Activated CD8-positive, alpha-beta T cell treated with anti-CD3 and anti-CD28 coated beads, Interleukin-2, amount 10 ng/mL, durations not matched to agents 7 days and 5 days (primary cell): Measurements from ENCODE around the gene LRRIQ1. TPM values are rescaled to one million over a fixed set of nuclear protein-coding genes. Genes with fewer than 3 reads are reported as not detected.

Experiments
- ATAC-seq: fragments of 150-1000 bp; cut with Tn5 transposase; one replicate; pipeline ENCODE4 v1.10.0; 2021; ENCODE audit warnings: moderate library complexity
- CTCF ChIA-PET: fragments of 350-600 bp; sonication (Branson Sonifier 250); formaldehyde crosslinking; loops from one replicate; lab custom pipeline; 2021; ENCODE audit warnings: antibody characterized with exemption; lab: Charles Lee
- POLR2A ChIA-PET: fragments of 350-600 bp; sonication (Branson Sonifier 250); formaldehyde crosslinking; loops from one replicate; lab custom pipeline; 2021; ENCODE audit warnings: antibody characterized with exemption; lab: Charles Lee
- DNase-seq: peaks from one replicate; pipeline ENCODE4 v3.0.0-alpha.2; 2020
- H3K27ac Mint-ChIP-seq: one replicate; pipeline ENCODE4 v1.8.0; 2021; ENCODE audit warnings: mild to moderate bottlenecking, mixed read lengths
- H3K27me3 Mint-ChIP-seq: one replicate; pipeline ENCODE4 v1.8.0; 2021; ENCODE audit warnings: low read depth, mixed read lengths
- H3K36me3 Mint-ChIP-seq: one replicate; pipeline ENCODE4 v1.8.0; 2021; ENCODE audit warnings: low read depth, mixed read lengths
- H3K4me1 Mint-ChIP-seq: one replicate; pipeline ENCODE4 v1.8.0; 2021; ENCODE audit warnings: low read depth, mixed read lengths
- H3K4me3 Mint-ChIP-seq: one replicate; pipeline ENCODE4 v1.8.0; 2021; ENCODE audit warnings: mild to moderate bottlenecking, mixed read lengths
- H3K9me3 Mint-ChIP-seq: one replicate; pipeline ENCODE4 v1.8.0; 2022; ENCODE audit warnings: mixed read lengths; ENCODE audit not compliant: insufficient read depth
- total RNA-seq, 2 experiments: library from RNA; stranded (reverse); gene quantifications; one replicate each; pipeline ENCODE4 v1.2.3, GENCODE V29; 2021

LRRIQ1 gene
- total RNA-seq, 2 experiments from 2014 or later, result not detected

GRCh38 chr12:85277900-85278597 is 241.9 kb downstream of the LRRIQ1 start:
- ATAC-seq (no peak), DNase-seq (no peak)
- Mint-ChIP-seq H3K27ac (no peak overlapping the region), H3K4me1 (no peaks in the 10 kb centered on the region), H3K36me3 (peaks cover 1% of the 10 kb centered on the region), H3K4me3 (no peak overlapping the region), H3K27me3 (peaks cover 57% of the 10 kb centered on the region), H3K9me3 (no peaks in the 10 kb centered on the region)
- ChIA-PET POLR2A (no interaction called here), CTCF (no interaction called here)

GRCh38 chr12:85278598-85279448 is 242.7 kb downstream of the LRRIQ1 start:
- no peaks in the 10 kb centered on the region for H3K4me1 Mint-ChIP-seq
- H3K4me3 Mint-ChIP-seq, result no peak overlapping the region
- ATAC-seq, result no peak
- CTCF ChIA-PET, result no interaction called here
- peaks cover 1% of the 10 kb centered on the region for H3K36me3 Mint-ChIP-seq
- H3K27me3 Mint-ChIP-seq, result peaks cover 50% of the 10 kb centered on the region
- DNase-seq, result no peak
- no peaks in the 10 kb centered on the region for H3K9me3 Mint-ChIP-seq
- H3K27ac Mint-ChIP-seq, result no peak overlapping the region
- POLR2A ChIA-PET, result no interaction called here

- no peaks in the 10 kb centered on the region for H3K4me1 Mint-ChIP-seq
- H3K4me3 Mint-ChIP-seq, result no peak overlapping the region
- ChIA-PET POLR2A (no interaction called here), CTCF (no interaction called here)
- no peak for ATAC-seq
- no peak overlapping the region for H3K27ac Mint-ChIP-seq
- no peak for DNase-seq
- no peaks in the 10 kb centered on the region for H3K9me3 Mint-ChIP-seq
- H3K36me3 Mint-ChIP-seq, result peaks cover 1% of the 10 kb centered on the region
- peaks cover 45% of the 10 kb centered on the region for H3K27me3 Mint-ChIP-seq
These were observed 243.5 kb downstream of the LRRIQ1 start for GRCh38 chr12:85279449-85280164.

DNA sequence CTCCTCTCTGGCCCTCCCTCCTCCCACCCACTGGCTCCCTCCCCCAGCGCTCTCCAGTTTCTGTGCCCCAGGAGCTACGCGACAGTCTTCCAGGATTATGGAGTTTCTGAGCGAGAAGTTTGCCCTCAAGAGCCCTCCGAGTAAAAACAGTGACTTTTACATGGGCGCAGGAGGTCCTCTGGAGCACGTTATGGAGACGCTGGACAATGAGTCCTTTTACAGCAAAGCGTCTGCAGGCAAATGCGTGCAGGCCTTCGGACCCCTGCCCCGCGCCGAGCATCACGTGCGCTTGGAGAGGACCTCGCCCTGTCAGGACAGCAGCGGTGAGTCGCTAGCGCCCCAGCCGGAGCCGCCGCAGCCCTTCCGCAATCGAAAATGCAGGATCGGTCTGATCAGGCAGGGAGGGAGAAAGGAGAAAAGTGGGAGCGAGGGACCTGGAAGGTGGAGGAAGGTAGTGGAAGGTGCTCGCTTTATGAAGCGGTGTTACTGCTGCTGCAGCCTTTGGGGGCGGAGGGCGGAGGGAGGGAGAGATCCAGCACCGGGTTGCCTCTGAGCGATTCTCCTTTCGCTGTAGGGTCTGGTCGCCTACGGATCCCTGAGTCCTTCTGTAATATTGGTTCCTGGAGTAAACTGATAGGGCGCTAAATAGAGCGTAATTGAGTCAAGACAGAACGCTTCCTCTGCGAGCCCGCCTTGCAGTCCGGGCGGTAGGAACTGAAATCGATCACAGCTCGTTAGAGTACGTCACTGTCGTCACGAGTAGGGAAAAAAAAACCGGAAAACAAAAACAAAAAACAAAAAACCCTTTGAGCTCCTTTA is 244.2 kb downstream of the LRRIQ1 start, which contains the start of gene ALX1:
Gene ALX1, plus strand, starts transcription at position 56 of the 819 bp plus-strand sequence. Its CDS starts 42 bp downstream, at position 98.
- DNase-seq, result no peak
- Mint-ChIP-seq H3K4me1 (no peaks in the 10 kb centered on the region), H3K4me3 (peak within 1 kb of the TSS; percentile 49), H3K27me3 (peaks cover 43% of the 10 kb centered on the region), H3K36me3 (peaks cover 1% of the 10 kb centered on the region), H3K9me3 (no peaks in the 10 kb centered on the region), H3K27ac (peak within 1 kb of the TSS; percentile 20)
- ATAC-seq, result no peak
- CTCF ChIA-PET, result no interaction called here
- POLR2A ChIA-PET, result no interaction called here

GRCh38 chr12:85280984-85281630 is 245.0 kb downstream of the LRRIQ1 start:
- CTCF ChIA-PET, result no interaction called here
- Mint-ChIP-seq H3K9me3 (no peaks in the 10 kb centered on the region), H3K27ac (no peak overlapping the region), H3K36me3 (peaks cover 1% of the 10 kb centered on the region), H3K4me3 (no peak overlapping the region), H3K4me1 (no peaks in the 10 kb centered on the region), H3K27me3 (peaks cover 39% of the 10 kb centered on the region)
- POLR2A ChIA-PET, result no interaction called here
- DNase-seq (no peak), ATAC-seq (no peak)

- ATAC-seq (no peak), DNase-seq (no peak)
- Mint-ChIP-seq H3K4me3 (no peak overlapping the region), H3K9me3 (no peaks in the 10 kb centered on the region), H3K36me3 (peaks cover 1% of the 10 kb centered on the region), H3K27me3 (peaks cover 35% of the 10 kb centered on the region), H3K27ac (no peak overlapping the region), H3K4me1 (no peaks in the 10 kb centered on the region)
- POLR2A ChIA-PET, result no interaction called here
- CTCF ChIA-PET, result no interaction called here
These were observed 245.6 kb downstream of the LRRIQ1 start for GRCh38 chr12:85281636-85282312.

- ChIA-PET POLR2A (no interaction called here), CTCF (no interaction called here)
- ATAC-seq (no peak), DNase-seq (no peak)
- Mint-ChIP-seq H3K4me3 (no peak overlapping the region), H3K4me1 (no peaks in the 10 kb centered on the region), H3K27me3 (peaks cover 26% of the 10 kb centered on the region), H3K36me3 (peaks cover 1% of the 10 kb centered on the region), H3K27ac (no peak overlapping the region), H3K9me3 (no peaks in the 10 kb centered on the region)
These were observed 247.4 kb downstream of the LRRIQ1 start for GRCh38 chr12:85283560-85283959.

Other genes starting within 250 kb of the LRRIQ1 start
- gene SLC6A15, start 123.6 kb upstream of the LRRIQ1 start, total RNA-seq, result not detected
- not detected for gene TSPAN19, start 74 bp upstream of the LRRIQ1 start, total RNA-seq
- not detected for gene ALX1, start 243.9 kb downstream of the LRRIQ1 start, total RNA-seq